Retinal pigment epithelial cell (primary cell): Measurements from ENCODE around the gene BET1.

Source experiments
- DNase-seq: peaks from one replicate; pipeline ENCODE4 v3.0.0-alpha.2; 2010; ENCODE audit warnings: low read depth
- H3K4me3 ChIP-seq: 2 replicates; pipeline ENCODE4 v1.5.1; 2011; ENCODE audit warnings: mild to moderate bottlenecking, low read length, control low read depth, moderate library complexity
- TF ChIP-seq, protein P1 (sequence below): conservative IDR thresholded peaks from 2 replicates; pipeline ENCODE4 v1.5.1; 2011; ENCODE audit warnings: low read depth, low read length, control low read depth, inconsistent platforms

Gene BET1

DNA sequence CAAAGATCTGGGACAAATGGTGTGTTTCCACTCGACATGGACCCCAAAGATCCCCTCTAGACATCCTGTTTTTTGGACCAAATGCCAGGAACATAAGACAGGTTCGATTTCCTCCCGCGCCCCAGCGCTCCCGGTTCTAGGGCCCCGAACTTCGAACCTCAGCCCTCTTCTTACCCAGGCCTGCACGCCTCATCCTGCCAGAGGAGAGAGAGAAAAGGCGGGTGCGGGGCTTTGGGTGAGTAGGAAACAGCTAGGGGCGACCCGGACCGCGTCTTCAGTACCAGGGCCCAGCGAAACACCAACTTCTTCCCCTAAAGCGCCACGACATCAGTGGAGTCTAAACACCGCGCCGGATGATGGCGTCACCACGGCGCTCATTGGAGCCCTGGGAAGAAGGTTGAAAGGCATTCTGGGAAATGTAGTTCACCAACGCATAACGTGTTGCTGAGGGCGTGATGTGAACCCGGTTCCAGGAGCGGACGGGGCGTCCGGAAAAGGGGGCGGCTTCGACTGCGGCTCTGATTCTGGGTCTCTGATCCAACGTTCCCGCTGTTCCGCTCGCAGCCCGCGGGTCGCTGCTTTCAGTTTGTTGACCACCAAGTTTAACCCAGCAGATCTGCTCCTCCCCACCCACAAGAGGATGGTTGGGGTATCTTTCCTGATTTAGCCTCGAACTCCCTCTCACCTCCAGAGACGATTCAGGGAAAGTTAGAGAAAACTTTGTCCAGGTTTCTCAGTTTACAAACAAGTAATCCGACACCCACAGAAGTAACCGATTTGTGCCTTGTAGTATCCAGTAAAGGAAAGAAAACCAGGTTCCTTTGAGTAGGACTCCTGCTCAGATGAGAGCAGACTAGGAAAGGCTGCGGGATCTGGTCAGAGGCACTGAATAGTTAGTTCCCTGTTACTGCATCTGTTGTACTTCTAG, at the start of gene BET1:
Gene BET1, minus strand, starts transcription at position 332 of the 928 bp plus-strand sequence. Its CDS starts 139 bp downstream, at position 193.
- DNase-seq = peak; percentile 87
- TF ChIP-seq, protein P1, sequence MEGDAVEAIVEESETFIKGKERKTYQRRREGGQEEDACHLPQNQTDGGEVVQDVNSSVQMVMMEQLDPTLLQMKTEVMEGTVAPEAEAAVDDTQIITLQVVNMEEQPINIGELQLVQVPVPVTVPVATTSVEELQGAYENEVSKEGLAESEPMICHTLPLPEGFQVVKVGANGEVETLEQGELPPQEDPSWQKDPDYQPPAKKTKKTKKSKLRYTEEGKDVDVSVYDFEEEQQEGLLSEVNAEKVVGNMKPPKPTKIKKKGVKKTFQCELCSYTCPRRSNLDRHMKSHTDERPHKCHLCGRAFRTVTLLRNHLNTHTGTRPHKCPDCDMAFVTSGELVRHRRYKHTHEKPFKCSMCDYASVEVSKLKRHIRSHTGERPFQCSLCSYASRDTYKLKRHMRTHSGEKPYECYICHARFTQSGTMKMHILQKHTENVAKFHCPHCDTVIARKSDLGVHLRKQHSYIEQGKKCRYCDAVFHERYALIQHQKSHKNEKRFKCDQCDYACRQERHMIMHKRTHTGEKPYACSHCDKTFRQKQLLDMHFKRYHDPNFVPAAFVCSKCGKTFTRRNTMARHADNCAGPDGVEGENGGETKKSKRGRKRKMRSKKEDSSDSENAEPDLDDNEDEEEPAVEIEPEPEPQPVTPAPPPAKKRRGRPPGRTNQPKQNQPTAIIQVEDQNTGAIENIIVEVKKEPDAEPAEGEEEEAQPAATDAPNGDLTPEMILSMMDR = no peak
- peak within 1 kb of the TSS; percentile 73 for H3K4me3 ChIP-seq

- no peak for DNase-seq
- no peak overlapping the region for H3K4me3 ChIP-seq
- TF ChIP-seq, protein P1 = no peak
These were observed 49.4 kb upstream of the BET1 start for GRCh38 chr7:94053532-94053931.

DNA sequence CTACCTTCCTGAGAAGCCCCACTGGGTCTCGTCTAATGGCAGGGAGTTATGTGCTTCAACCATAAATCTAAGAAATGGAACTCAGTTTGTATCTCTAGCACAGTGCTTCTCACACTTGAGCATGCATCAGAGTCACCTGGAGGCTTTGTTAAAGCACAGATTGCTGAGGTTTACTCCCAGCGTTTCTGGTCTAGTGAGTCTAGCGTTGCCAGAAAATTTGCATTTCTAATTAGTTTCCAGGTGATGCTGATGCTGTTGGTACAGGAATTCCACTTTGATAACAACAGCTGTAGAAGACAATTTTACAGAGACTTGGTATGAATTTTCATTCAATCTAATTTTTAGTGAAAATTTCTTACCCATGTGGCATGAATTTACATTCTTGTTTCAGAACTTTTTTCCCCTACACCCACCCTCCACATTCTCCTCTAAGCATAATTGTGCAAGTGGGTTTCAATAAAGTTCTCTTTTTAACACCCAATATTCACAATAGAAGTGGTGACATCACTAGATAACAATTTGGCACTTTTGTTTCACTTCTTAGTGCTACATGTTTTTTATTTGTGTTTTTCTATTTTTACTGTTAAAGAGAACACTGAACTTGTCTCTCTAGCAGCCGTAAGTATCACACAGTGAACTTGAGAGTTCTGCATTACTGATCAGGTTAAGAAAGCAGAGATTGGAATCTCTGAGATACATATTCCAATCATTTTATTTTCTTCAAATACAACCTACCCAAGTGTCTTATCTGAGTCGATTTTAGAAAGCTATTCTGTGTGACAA, 48.4 kb upstream of the BET1 start:
- TF ChIP-seq, protein P1 = no peak
- no peak overlapping the region for H3K4me3 ChIP-seq
- DNase-seq = no peak

GRCh38 chr7:94050046-94050445, 45.9 kb upstream of the BET1 start:
- H3K4me3 ChIP-seq = no peak overlapping the region
- no peak for DNase-seq
- TF ChIP-seq, protein P1 = no peak

DNA sequence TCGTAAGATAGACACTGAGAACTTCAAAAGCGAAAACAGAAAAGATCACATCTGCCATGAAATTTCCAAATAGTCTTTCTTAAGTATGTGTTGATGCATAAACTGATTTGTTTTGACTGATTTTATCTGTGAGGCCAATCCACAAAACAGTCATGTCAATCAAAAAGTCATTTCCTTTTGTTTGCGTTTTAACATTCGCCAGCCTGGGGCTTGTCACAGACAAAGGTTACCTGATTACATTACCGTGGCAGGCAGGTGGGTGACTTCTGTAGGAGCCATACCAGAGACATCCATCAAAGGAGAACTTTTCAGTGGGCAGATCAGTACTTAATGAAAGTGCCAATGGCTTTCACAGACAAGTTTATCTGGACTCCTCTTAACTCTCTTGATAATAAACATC, 45.5 kb upstream of the BET1 start:
- H3K4me3 ChIP-seq = no peak overlapping the region
- no peak for DNase-seq
- TF ChIP-seq, protein P1 = no peak

DNA sequence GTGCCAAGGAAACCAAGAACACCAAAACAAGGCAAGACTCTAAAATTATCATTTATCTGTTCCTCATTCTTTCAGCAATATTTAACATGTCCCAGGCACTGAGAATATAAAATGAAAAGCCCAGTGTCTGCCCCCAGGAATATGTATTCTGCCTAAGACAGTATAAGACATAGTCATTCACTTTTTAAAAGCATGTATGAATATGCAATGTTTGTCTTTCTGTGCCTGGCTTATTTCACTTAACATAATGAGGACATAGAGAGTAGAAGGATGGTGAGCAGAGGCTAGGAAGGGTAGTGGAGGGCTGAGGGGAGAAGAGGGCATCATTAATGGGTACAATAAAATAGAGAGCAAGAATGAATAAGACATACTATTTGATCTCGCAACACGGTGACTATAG, 44.6 kb upstream of the BET1 start:
- no peak overlapping the region for H3K4me3 ChIP-seq
- TF ChIP-seq, protein P1 = no peak
- DNase-seq = no peak

DNA sequence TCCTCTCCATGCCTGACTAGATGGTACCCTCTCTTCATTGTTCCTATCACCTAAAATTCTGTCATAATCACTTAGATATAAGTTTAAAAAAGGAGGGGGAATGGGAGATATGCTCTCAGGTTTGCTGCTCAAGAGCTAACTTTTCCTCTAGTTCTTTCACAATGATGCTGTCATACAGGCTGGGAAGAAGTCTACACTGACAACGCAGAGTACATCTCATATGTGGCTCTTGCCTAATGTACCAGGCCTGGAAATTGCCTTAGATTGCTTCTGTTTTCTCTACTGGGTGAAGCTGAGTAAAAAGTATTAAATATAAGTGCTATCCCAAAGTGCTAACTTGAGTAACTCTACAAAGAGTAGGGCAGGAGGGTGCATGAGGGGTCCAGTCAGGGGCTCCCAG, 43.8 kb upstream of the BET1 start:
- no peak overlapping the region for H3K4me3 ChIP-seq
- TF ChIP-seq, protein P1 = no peak
- DNase-seq = no peak
